NCI-H2081 treated with DMSO at 0.1 percent for 48 hours (cell line): Measurements from ENCODE around the gene ZNF341.

ENCODE experiments used
- DNase-seq: peaks from one replicate; lab custom pipeline; 2025; lab: John Stamatoyannopoulos, UW

The ZNF341 gene

DNA sequence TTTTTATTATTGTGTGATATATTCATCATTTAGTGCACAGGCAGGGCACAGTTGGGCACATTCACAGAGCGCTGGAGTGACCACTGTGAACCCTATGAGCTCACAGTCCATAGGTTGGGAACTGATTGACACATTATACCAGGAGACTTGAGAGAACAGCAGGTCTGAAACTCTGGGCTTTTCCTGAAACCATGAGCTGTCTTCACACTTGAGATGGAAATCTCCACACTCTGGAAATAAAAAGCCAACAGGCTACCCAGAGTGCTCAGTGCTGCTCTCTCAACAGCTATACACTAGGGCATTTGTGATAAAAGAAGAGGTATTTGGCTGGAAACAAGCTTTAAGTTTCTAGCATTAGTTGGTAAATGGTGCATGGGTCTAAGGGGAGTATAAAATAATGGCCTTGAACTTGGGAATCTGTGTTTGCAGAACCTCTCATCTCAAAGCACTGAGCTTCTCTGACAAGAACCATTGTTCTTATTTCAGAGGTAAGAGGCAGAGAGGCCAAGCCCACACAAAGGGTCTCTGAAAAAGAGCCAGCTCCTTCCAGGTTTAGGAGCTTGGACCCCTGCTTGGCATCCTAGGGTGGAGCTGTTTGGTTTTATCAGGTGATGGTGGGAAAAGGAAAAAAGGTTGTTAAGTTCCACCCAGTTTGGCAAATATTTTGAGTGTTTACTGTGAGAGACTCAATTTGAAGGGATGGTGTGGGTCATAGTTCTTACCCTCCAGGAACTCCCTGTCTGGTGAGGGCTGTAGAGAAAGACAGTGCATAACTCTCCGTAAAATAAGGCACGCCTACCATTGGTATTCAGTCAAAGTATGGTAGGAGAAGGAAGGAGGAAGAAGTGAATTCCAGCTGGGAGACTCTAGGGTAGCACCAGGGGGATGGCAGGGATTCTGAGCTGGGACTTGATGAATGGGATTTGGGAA, 93.8 kb downstream of the ZNF341 start:
- DNase-seq = no peak

DNA sequence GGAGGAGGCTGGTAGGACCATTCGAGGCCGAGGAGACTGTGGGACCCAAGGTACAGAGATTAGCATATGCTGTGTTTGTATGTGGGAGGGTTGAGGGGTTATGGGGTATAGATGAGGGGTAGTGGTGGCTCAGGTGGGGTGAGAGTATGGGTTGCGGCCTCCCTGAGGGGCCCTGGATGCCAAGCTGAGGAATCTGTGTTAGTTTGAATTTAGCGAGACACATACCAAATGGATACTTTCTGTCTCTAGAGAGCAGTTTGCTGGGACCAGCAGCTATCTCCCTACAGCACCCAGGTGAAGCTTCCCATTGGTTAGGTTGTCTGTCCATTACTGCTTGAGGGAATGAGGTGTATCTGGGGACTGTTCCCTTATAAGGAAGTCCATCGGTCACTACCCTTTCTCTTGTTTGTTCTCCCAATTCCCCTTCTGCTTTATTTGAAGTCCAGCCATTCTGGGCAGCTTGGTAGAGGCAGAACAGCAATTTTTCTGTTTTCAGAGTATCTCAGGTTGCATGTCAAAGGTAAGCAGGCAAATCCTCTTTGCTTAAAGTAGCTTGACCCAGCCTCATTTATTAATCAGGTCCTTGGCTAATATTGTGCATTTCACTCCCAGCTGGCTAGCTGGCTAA, 94.6 kb downstream of the ZNF341 start:
- no peak for DNase-seq

DNA sequence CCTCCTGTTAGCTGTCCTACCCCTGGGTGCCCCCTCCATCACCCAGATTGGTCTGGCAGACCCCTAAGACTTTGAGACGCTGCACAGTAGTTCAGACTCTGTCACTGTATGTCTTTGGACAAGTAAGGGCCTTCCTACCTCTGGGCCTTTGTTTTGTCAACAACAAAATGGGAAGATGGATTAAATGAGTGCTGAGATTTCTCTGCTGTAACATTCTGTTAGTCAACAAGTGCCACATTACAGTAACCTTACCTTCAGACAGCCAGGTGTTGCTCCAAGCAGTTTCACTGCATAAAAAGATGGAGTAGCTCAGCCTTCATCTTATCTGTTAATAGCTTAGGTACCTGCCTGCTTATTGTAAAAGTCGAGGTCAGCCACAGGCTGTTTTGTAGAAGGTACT, 95.3 kb downstream of the ZNF341 start:
- no peak for DNase-seq

DNA sequence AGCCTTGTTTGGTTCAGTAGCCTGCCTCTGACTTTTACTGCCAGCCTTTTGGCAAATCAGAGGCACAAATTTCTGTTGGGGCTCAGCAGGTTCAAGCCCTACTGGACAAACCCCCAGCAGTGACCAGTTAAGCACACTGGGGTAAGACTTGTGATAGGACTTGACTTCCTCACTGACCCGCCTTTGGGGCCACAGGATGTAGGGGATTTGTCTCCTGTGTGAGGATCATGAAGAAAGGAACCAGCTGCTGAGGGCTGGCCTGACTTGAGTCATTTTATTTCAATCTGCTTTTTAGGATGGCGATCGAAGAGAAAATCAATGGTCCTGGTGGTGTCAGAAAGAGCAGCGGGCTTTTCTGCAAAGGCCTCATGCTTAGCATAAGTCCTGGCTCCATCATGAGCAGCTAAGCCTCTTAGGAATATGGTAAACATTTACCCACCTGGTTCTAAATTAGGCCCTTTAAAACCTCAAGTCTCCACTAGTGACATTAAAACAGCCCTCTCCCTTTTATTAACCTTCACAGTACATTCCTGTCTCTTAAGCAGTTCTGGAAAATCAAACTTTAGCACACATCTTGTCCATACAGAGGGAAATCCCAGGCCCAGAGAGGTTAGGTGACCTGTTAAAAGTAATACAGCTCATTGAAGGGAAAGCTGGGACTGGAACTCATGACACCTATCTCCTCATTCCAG, 96.0 kb downstream of the ZNF341 start:
- no peak for DNase-seq

GRCh38 chr20:33828326-33828844, 96.6 kb downstream of the ZNF341 start:
- DNase-seq = no peak

DNA sequence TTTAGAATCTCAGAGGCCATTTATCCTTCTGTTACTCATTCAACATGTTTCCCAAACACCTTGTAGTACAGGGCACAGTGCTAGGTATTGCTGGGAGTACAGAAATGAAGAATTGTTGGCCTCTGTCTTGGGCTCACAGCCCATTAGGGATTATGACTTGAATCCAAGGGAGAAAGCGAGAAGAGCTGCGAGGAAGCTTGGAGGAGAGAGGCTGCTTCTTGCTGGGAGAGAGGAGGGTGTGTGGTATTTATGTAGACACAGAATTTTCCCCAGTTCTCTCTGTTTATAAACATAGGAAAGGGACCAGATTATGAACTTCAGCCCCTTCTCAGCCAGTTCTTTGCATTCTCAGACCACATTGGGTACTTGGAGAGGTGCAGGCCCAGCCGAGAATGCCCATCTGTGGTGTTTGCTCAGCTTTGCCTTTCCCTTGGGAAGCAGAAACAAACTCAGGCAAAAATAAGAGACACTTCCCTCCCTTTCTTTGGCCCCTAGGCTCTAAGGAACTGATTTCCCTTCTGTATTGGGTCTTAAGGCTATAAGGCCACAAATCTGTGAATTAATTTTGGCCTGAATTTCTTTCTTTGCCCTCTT, 97.3 kb downstream of the ZNF341 start:
- no peak for DNase-seq

DNA sequence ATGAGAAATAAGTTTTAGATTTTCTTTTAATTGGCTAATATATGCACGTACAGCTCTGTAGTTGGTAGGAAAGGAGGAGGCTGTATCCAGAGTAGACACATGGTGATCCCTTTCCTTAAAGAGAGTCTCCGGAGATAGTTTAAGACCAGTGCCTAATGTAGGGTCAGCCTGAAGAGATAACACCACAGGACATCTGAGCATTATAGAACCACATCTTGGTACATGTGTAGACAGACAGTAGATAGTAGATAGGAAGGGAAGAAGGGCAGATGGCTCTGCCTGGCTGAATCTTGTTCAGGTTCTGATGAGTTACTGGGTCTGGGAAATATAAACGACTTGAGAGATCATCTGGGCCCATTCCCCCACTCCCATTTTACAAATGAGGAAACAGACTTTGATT, 97.8 kb downstream of the ZNF341 start:
- DNase-seq = no peak

- no peak for DNase-seq
Measured at GRCh38 chr20:33830371-33830770, 98.6 kb downstream of the ZNF341 start.

DNA sequence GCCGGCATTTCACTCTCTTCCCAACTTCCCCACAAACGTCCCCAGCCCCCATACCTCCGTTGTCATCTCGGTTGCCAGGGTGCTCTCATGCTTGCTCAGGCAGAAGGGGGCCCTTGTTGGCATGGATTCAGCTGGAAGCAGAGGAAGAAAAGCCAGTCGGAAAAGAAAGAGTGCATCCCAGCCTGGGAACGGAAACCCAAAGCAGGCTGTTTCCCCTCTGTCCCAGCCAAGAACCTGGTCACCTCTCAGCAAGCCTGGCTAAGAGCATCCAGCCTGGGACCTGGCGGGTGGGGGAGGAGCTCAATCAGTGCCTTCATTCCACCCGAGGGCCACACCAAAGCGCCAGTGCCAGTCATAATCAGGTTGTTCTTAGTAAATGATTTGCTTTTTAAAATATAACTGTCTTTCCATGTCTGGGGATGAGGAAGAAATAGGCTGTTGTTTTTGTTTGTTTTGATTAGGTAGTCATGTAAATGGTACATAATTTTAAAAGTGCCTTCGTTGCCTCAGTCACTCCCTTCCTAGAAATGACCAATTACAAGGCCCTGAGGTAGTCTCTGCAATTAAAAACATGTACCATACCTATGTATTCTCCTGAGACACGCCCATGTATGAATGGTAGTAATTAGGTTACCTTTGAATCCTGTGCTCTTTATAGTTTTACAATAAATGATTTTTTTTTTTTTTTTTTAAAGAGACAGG, 100.5 kb downstream of the ZNF341 start:
- DNase-seq = no peak

DNA sequence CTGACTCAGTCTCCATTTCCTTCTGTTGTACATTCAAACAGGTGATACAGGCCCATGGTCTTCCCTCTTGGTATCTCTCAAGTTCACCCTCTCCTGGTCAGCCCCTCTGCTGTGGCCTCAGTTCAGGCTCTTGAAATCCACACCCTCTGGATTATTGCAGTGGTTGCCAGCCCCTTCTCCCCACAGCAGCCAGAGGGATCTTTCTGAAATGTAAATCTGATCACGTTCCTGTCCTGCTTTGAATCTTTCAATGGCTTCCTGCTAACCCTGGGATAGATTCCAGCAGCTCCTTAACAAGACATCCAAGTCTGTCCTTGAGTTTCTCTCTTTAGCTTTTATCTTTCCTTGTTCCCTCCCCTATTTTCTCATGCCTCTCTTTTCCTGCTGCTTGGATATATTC, 101.5 kb downstream of the ZNF341 start:
- no peak for DNase-seq

GRCh38 chr20:33835615-33836172, 103.9 kb downstream of the ZNF341 start:
- no peak for DNase-seq

- DNase-seq = no peak
Measured at GRCh38 chr20:33836277-33836676, 104.5 kb downstream of the ZNF341 start.

DNA sequence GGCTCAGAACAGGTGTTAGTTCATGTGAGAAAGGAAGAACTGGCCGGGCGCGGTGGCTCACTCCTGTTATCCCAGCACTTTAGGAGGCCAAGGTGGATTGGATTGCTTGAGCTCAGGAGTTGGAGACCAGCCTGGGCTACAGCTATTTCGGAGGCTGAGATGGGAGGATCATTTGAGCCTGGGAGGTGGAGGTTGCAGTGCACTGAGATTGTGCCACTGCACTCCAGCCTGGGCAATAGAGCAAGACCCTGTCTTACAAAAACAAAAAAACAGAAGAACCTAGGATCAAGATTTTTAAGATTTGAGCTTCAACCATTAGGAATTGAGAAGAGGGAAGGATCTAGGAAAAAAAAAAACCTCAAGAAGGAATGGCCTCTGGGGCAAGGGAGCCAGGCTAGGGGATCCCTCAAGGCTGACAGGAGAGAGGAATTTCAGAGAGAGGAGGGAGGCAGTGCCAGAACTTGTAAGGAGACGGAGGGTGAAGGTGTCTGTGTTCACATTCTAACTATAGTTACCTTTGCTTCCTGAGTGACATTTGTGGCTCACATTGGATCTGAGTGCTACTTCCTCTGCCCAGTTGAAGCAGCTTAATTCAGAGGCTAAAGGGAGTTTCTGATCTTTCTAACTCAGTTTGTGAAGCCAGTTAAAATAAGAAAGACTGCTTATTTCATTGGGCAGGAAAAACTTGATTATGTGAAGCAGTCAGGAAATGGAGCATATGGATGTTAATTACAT, 105.5 kb downstream of the ZNF341 start:
- no peak for DNase-seq

DNA sequence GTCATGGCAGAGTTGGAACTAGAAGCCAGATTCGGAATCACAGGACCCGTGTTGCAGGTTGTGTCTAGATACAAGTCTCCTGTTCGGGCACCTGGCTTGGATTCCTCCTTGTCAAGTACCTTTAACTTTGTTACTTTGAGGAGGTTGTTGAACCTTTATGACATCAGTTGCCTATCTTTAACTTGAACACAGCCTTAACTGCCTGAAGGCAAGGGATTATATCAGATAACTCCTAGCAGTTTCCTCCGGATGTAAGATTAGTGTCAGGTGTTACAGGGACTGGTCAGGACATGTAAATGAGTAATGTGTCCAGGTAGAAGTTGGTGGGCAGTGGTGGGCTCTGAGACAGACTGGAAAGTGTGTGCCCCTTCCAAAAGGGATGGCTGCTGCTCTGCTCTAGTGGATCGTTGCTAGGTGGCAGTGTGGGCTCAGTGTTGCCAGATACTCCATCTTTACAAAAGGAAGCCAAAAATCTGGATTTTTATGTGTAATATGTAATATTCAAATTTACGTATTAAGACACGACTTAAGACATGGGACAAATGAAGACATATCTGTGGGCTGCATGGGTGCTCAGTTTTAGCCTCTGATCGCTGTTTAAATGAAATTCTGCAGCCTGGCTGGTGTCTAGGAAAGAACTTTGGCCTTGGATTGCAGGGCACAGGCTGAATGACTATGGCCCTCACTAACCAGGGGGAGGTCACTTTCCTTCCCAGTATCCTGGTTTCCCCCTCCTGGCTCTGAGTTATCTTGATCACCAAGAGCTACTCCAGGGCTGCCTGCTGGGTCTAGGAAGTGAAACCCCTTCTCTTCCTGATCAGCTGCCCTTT, 106.5 kb downstream of the ZNF341 start:
- no peak for DNase-seq

DNA sequence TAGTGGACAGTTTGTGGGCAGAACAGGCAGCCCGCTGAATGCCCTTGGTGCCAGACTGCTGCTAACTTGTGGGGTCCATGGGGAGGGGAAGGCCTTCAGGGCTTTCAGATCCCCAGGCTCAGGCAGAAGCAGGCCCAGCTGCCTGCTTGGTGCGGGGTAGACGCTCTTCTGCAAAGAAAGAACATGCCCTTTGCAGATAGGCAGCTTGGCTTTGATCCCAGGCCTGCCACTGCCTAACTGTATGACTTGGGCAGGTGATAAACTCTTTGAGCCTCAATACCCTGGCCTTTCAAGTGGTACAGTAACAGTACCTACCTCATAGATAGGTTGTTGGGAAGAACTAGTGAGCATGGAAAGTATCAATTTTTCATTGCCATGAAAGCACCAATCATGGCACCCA, 107.8 kb downstream of the ZNF341 start:
- DNase-seq = no peak

GRCh38 chr20:33840160-33840559, 108.4 kb downstream of the ZNF341 start:
- no peak for DNase-seq

DNA sequence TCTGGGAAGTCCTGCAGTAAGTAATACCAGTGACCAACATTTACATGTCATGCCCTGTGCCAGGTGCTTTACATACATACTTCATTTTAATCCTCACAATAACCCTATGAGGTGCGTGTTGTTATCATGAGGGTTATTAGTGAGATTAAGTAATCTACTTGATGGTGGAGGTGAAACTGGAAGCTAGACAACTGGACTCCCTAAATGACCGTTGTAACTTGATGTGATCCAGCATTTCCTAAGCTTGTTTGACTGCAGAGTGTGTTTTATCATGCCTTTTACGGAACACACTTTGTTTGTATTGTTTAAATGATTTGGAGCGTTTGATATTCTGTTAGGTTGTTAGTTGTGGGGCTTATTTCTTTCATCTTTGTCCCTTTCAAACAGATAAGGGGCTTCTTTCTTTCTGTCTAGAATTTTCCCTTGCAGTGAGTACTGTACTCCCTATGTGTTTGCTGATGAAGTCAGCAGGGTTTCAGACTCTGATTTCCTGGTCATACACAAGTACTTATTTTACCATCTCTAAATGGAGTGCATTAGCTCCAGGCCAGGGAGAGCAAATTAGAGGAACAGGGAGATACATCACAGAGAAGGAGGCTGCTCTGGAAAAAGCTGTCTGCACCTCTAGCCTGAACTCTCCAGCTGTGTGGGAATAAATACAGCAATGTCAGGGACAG, 109.1 kb downstream of the ZNF341 start:
- DNase-seq = no peak

DNA sequence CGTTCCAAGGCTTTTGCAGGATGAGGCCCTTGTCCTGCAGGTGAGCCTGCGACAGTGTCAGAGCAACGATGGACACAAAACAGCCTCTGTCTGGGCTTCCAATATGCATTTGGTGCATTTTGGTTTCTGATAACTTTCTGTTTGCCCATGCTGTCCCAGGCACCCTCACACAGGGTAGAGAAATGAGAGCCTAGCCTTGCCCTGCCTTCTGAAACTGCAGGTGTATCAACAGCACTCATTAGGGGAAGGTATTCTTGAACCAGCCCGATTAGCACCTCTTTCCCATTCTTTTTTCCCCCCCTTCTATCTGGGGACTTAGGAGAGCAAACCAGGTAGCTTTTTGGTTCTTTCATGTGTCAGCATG, 109.6 kb downstream of the ZNF341 start:
- no peak for DNase-seq
